ENCODE results near the gene CPA5.
"Not testable (repeated sequence)": the region's sequence is repeated elsewhere in the genome, so short reads cannot be mapped to it uniquely, and the experiment has no call there.

The CPA5 gene

GRCh38 chr7:130372402-130373165 is 28.0 kb downstream of the CPA5 start:
- in situ Hi-C loops (cut with MboI; ENCODE audit: low pct_unique_long_range_greater_than_20kb, low sequenced_read_pairs, unreplicated experiment), result no loop called here
- no peak for DNase-seq (ENCODE audit: low spot score)
- TF ChIP-seq CTCF (IDR thresholded peaks at IDR 0.05; ENCODE audit: extremely low read depth, insufficient read depth, missing control alignments), result no peak

GRCh38 chr7:130374507-130374906 is 29.9 kb downstream of the CPA5 start:
- in situ Hi-C loops (cut with MboI; ENCODE audit: low pct_unique_long_range_greater_than_20kb, low sequenced_read_pairs, unreplicated experiment), result no loop called here
- no peak for DNase-seq (ENCODE audit: low spot score)
- no peak for TF ChIP-seq CTCF (IDR thresholded peaks at IDR 0.05; ENCODE audit: extremely low read depth, insufficient read depth, missing control alignments)

GRCh38 chr7:130376461-130376860 is 31.8 kb downstream of the CPA5 start:
- in situ Hi-C loops (cut with MboI; ENCODE audit: low pct_unique_long_range_greater_than_20kb, low sequenced_read_pairs, unreplicated experiment); DNase-seq (ENCODE audit: low spot score): not testable (repeated sequence)

- in situ Hi-C loops (cut with MboI; ENCODE audit: low pct_unique_long_range_greater_than_20kb, low sequenced_read_pairs, unreplicated experiment), result no loop called here
- no peak for TF ChIP-seq CTCF (IDR thresholded peaks at IDR 0.05; ENCODE audit: extremely low read depth, insufficient read depth, missing control alignments)
- no peak for DNase-seq (ENCODE audit: low spot score)
Observed at GRCh38 chr7:130377178-130377577, 32.6 kb downstream of the CPA5 start.

GRCh38 chr7:130379019-130379418 is 34.4 kb downstream of the CPA5 start:
- DNase-seq (ENCODE audit: low spot score), result no peak
- TF ChIP-seq CTCF (IDR thresholded peaks at IDR 0.05; ENCODE audit: extremely low read depth, insufficient read depth, missing control alignments), result no peak
- in situ Hi-C loops (cut with MboI; ENCODE audit: low pct_unique_long_range_greater_than_20kb, low sequenced_read_pairs, unreplicated experiment), result no loop called here

GRCh38 chr7:130379532-130379920 is 34.9 kb downstream of the CPA5 start:
- in situ Hi-C loops (cut with MboI; ENCODE audit: low pct_unique_long_range_greater_than_20kb, low sequenced_read_pairs, unreplicated experiment), result no loop called here
- no peak for DNase-seq (ENCODE audit: low spot score)
- TF ChIP-seq CTCF (IDR thresholded peaks at IDR 0.05; ENCODE audit: extremely low read depth, insufficient read depth, missing control alignments), result no peak

- in situ Hi-C loops (cut with MboI; ENCODE audit: low pct_unique_long_range_greater_than_20kb, low sequenced_read_pairs, unreplicated experiment), result no loop called here
- DNase-seq (ENCODE audit: low spot score), result no peak
- TF ChIP-seq CTCF (IDR thresholded peaks at IDR 0.05; ENCODE audit: extremely low read depth, insufficient read depth, missing control alignments), result no peak
Observed at GRCh38 chr7:130379921-130380860, 35.6 kb downstream of the CPA5 start, which contains the start of gene CPA1. Gene CPA1 (plus strand): TSS chr7:130380494. CDS start chr7:130380521, 27 bp downstream.

Data from GM13977 (cell line).